Panc1 (cell line): ENCODE results near the gene PEPD.

Experiments
- POLR2AphosphoS5 ChIP-seq: IDR thresholded peaks from 2 replicates; pipeline ENCODE4 v1.6.1; 2012; ENCODE audit warnings: mild to moderate bottlenecking, low read depth, low read length, moderate library complexity
- TCF7L2 ChIP-seq: IDR thresholded peaks from 2 replicates; pipeline ENCODE4 v1.6.1; 2011; ENCODE audit warnings: mild to moderate bottlenecking, low read depth, low read length, inconsistent platforms
- TF ChIP-seq, protein P1 (sequence below): fragments of 450-650 bp; IDR thresholded peaks from 2 replicates; pipeline ENCODE4 v1.5.1; 2017; ENCODE audit warnings: mild to moderate bottlenecking
- TF ChIP-seq, protein P2 (sequence below), 2 experiments: IDR thresholded peaks; 2 replicates each; pipeline ENCODE4 v1.6.1; 2011 to 2012; ENCODE audit warnings: low read depth in 2 of 2, control low read depth in 1 of 2, low read length in 1 of 2, mild to moderate bottlenecking in 1 of 2, moderate library complexity in 1 of 2; ENCODE audit not compliant: insufficient read depth in 1 of 2

DNA sequence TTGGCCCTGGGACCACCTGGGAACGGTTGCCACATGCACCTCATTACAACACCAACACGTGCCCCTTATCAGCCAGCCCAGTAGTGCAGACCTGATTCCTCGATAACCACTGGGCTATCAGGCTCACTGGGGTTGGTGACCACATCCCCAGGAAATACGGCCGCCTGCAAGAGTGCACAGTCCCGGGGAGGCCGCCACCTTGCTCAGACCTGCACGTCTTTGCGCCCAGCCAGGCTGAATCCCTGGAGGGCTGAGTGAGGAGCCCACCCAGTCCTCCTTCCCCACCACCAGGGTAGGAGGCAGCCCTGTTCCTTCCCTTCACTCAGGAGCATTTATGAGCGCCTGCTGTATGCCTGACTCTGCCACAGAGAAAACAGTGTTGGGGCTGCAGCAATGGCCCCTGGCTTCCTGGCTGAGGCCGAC, 80.3 kb downstream of the PEPD start:
- TF ChIP-seq, protein P1, sequence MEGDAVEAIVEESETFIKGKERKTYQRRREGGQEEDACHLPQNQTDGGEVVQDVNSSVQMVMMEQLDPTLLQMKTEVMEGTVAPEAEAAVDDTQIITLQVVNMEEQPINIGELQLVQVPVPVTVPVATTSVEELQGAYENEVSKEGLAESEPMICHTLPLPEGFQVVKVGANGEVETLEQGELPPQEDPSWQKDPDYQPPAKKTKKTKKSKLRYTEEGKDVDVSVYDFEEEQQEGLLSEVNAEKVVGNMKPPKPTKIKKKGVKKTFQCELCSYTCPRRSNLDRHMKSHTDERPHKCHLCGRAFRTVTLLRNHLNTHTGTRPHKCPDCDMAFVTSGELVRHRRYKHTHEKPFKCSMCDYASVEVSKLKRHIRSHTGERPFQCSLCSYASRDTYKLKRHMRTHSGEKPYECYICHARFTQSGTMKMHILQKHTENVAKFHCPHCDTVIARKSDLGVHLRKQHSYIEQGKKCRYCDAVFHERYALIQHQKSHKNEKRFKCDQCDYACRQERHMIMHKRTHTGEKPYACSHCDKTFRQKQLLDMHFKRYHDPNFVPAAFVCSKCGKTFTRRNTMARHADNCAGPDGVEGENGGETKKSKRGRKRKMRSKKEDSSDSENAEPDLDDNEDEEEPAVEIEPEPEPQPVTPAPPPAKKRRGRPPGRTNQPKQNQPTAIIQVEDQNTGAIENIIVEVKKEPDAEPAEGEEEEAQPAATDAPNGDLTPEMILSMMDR: no peak
- TF ChIP-seq POLR2AphosphoS5 (no peak), TCF7L2 (no peak)
- TF ChIP-seq, protein P2, sequence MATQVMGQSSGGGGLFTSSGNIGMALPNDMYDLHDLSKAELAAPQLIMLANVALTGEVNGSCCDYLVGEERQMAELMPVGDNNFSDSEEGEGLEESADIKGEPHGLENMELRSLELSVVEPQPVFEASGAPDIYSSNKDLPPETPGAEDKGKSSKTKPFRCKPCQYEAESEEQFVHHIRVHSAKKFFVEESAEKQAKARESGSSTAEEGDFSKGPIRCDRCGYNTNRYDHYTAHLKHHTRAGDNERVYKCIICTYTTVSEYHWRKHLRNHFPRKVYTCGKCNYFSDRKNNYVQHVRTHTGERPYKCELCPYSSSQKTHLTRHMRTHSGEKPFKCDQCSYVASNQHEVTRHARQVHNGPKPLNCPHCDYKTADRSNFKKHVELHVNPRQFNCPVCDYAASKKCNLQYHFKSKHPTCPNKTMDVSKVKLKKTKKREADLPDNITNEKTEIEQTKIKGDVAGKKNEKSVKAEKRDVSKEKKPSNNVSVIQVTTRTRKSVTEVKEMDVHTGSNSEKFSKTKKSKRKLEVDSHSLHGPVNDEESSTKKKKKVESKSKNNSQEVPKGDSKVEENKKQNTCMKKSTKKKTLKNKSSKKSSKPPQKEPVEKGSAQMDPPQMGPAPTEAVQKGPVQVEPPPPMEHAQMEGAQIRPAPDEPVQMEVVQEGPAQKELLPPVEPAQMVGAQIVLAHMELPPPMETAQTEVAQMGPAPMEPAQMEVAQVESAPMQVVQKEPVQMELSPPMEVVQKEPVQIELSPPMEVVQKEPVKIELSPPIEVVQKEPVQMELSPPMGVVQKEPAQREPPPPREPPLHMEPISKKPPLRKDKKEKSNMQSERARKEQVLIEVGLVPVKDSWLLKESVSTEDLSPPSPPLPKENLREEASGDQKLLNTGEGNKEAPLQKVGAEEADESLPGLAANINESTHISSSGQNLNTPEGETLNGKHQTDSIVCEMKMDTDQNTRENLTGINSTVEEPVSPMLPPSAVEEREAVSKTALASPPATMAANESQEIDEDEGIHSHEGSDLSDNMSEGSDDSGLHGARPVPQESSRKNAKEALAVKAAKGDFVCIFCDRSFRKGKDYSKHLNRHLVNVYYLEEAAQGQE (IDR thresholded peaks at IDR 0.05; ENCODE audit: insufficient read depth in 1 of 2, low read depth in 2 of 2, low read length in 1 of 2): no peak
